Psoas muscle (tissue), 8 donors: ENCODE results near the gene DCN. TPM values are rescaled to one million over a fixed set of nuclear protein-coding genes. Genes with fewer than 3 reads are reported as not detected.

Experiments
- ATAC-seq, 4 donors: fragments of 200-7000 bp; cut with Tn5 transposase; one replicate each; pipeline ENCODE4 v1.9.1; 2020; ENCODE audit warnings: moderate library complexity in 3 of 4, mild to moderate bottlenecking in 2 of 4
- DNase-seq, 2 donors: peaks; one replicate each; pipeline ENCODE4 v3.0.0-alpha.2; 2020
- H3K27ac ChIP-seq: fragments of 200-600 bp; one replicate; pipeline ENCODE4 v1.8.0; 2022
- H3K27me3 ChIP-seq, 3 donors: fragments of 200-600 bp in 1 of 3; one replicate each; pipeline versions ENCODE4 v1.6.1 to v1.8.0; 2013 to 2022; ENCODE audit warnings: low read length in 2 of 3, mild to moderate bottlenecking in 2 of 3, moderate library complexity in 1 of 3; ENCODE audit not compliant: insufficient read depth in 3 of 3
- H3K36me3 ChIP-seq, 2 donors: fragments of 200-600 bp in 1 of 2; one replicate each; pipeline versions ENCODE4 v1.6.1 to v1.8.0; 2013 to 2022; ENCODE audit warnings: low read depth in 1 of 2, mild to moderate bottlenecking in 1 of 2, moderate library complexity in 1 of 2; ENCODE audit not compliant: insufficient read depth in 1 of 2
- H3K4me1 ChIP-seq: fragments of 200-600 bp; one replicate; pipeline ENCODE4 v1.8.0; 2022
- H3K4me3 ChIP-seq: fragments of 200-600 bp; one replicate; pipeline ENCODE4 v1.8.0; 2022; ENCODE audit warnings: mild to moderate bottlenecking
- H3K9me3 ChIP-seq: fragments of 200-600 bp; one replicate; pipeline ENCODE4 v1.8.0; 2022
- CTCF ChIP-seq: fragments of 200-600 bp; IDR thresholded peaks from one replicate; pipeline ENCODE4 v1.8.0; 2022; ENCODE audit warnings: antibody characterized with exemption
- WGBS, 3 donors: extraction: QIAGEN DNeasy Blood & Tissue Kit; methylation state at CpG; one replicate each; pipeline versions ENCODE4 v1.1.6 to v1.1.7; 2013; 5-methylcytosine and 5-hydroxymethylcytosine counted together
- intact Hi-C, 2 donors: fragments of 100-400 bp; cut with DNase I; formaldehyde crosslinking; loops; one replicate each; pipeline versions ENCODE4 v1.11.0 to v1.14.2; 2022
- polyA plus RNA-seq, 3 donors: library from polyadenylated mRNA; stranded (reverse); fragments of 200-250 nt; gene quantifications; one replicate each; pipeline ENCODE4 v1.2.3, GENCODE V29; 2013
- total RNA-seq, 4 donors: library from RNA; stranded (reverse); fragmentation: NEBNext Ultra II Directional in 2 of 4; extraction: Animal tissue kit (Norgen Biotek cat#: 25700) in 2 of 4; gene quantifications; one replicate each; pipeline versions ENCODE4 v1.2.1 to v1.2.4, GENCODE V29; 2021 to 2023
- donor health status: healthy with polysubstance abuse.
- donor health status: DM: no; HTN: no; CAD: no; lungs with moderate emphysema.
- donor health status: Bipolar disorder and iron deficiency.
- donor health status: healthy.
- donor health status: DM: yes; HTN: yes; CAD: no.
- donor health status: DM: no; HTN: no; CAD: no.
- donor health status: DM: no; HTN: no; CAD: no.
- donor health status: DM: yes; HTN: yes; CAD: no.

The DCN gene
- total and polyA plus RNA-seq, 7 donors, result 219 to 361 (median 227) TPM

DNA sequence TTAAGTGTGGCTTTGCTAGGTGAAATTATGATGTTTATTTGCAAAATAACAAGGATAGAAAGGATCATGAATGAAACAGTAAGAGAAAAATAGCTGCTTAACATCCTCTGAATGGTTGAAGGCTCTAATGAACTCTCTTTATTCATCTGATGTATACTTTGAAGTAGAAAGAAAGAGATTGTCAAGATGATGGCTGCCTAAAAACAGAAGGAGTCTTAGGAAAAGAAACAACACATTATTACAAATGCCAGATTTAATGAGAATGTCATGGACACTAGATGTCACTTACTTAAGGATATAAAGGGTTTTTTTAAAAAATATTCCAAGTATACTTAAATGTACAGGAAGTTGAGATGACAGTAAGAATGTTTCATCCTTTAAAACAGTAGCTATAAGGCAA, 21.6 kb downstream of the DCN start:
- Histone ChIP-seq H3K9me3 (no peaks in the 10 kb centered on the region), H3K4me3 (no peak overlapping the region), H3K27ac (no peak overlapping the region), H3K4me1 (no peaks in the 10 kb centered on the region), H3K27me3 (no peaks in the 10 kb centered on the region), H3K36me3 (no peaks in the 10 kb centered on the region)
- intact Hi-C loops, result no loop called here
- ATAC-seq (no peak), DNase-seq (no peak)
- TF ChIP-seq CTCF, result no peak

- no peaks in the 10 kb centered on the region for H3K9me3 ChIP-seq
- no peak for ATAC-seq
- H3K4me1 ChIP-seq, result no peaks in the 10 kb centered on the region
- no peaks in the 10 kb centered on the region for H3K27me3 ChIP-seq
- intact Hi-C loops, result no loop called here
- WGBS, 3 donors, result 56 to 69% (median 66%) methylated on average over 2 of the region's 2 CpGs
- no peak for DNase-seq
- no peak overlapping the region for H3K4me3 ChIP-seq
- H3K27ac ChIP-seq, result no peak overlapping the region
- no peaks in the 10 kb centered on the region for H3K36me3 ChIP-seq
- no peak for TF ChIP-seq CTCF
These were observed 26.6 kb downstream of the DCN start for GRCh38 chr12:91155990-91156389.

- Histone ChIP-seq H3K4me1 (no peaks in the 10 kb centered on the region), H3K4me3 (no peak overlapping the region), H3K9me3 (no peaks in the 10 kb centered on the region), H3K27ac (no peak overlapping the region), H3K36me3 (no peaks in the 10 kb centered on the region), H3K27me3 (no peaks in the 10 kb centered on the region)
- TF ChIP-seq CTCF, result no peak
- ATAC-seq (no peak), DNase-seq (no peak)
- intact Hi-C loops, result no loop called here
- 67 to 70% (median 68%) methylated on average over 3 of the region's 3 CpGs for WGBS, 3 donors
These were observed 28.5 kb downstream of the DCN start for GRCh38 chr12:91154131-91154530.

GRCh38 chr12:91144053-91144452, 38.6 kb downstream of the DCN start:
- Histone ChIP-seq H3K27ac (no peak overlapping the region), H3K4me1 (no peaks in the 10 kb centered on the region), H3K9me3 (no peaks in the 10 kb centered on the region), H3K27me3 (no peaks in the 10 kb centered on the region), H3K36me3 (no peaks in the 10 kb centered on the region), H3K4me3 (no peak overlapping the region)
- ATAC-seq (no peak), DNase-seq (no peak)
- intact Hi-C loops, result no loop called here
- TF ChIP-seq CTCF, result no peak
- WGBS, 3 donors, result 77 to 86% (median 80%) methylated on average over 2 of the region's 2 CpGs

GRCh38 chr12:91143206-91143605, 39.4 kb downstream of the DCN start:
- DNase-seq (no peak), ATAC-seq (no peak)
- Histone ChIP-seq H3K27ac (no peak overlapping the region), H3K27me3 (no peaks in the 10 kb centered on the region), H3K9me3 (no peaks in the 10 kb centered on the region), H3K4me1 (no peaks in the 10 kb centered on the region), H3K36me3 (no peaks in the 10 kb centered on the region), H3K4me3 (no peak overlapping the region)
- 81 to 87% (median 87%) methylated on average over 3 of the region's 3 CpGs for WGBS, 3 donors
- intact Hi-C loops, result no loop called here
- TF ChIP-seq CTCF, result no peak
